HepG2 (cell line): ENCODE results near the gene PTMA. TPM values are rescaled to one million over a fixed set of nuclear protein-coding genes. Genes with fewer than 3 reads are reported as not detected.
A peak's percentile ranks its signal among the peaks of the same experiment; 100 is the strongest.

Experiments
- ATF1 ChIP-seq: IDR thresholded peaks from 2 replicates; pipeline ENCODE4 v1.6.1; 2016; ENCODE audit warnings: mild to moderate bottlenecking, control low read depth
- FOXA1 ChIP-seq, 2 experiments: fragments of 450-650 bp in 1 of 2; sonication (generic) in 1 of 2; formaldehyde crosslinking in 1 of 2; IDR thresholded peaks; 2 replicates each; pipeline versions ENCODE4 v1.4.0 to v1.6.1; 2016 to 2020; ENCODE audit warnings: missing genetic modification reagents in 1 of 2
- GLI4 ChIP-seq: sonication (generic); formaldehyde crosslinking; IDR thresholded peaks from 2 replicates; pipeline ENCODE4 v1.5.1; 2020; ENCODE audit warnings: missing genetic modification reagents, mild to moderate bottlenecking, moderate library complexity, borderline replicate concordance
- HCFC1 ChIP-seq: fragments of 150-350 bp; IDR thresholded peaks from 2 replicates; pipeline ENCODE4 v1.6.1; 2014; ENCODE audit warnings: low read depth, low read length
- HMGXB3 ChIP-seq: sonication (generic); formaldehyde crosslinking; IDR thresholded peaks from 2 replicates; pipeline ENCODE4 v1.4.0; 2020; ENCODE audit warnings: missing genetic modification reagents, borderline replicate concordance
- HNF4G ChIP-seq, 2 experiments: sonication (generic) in 1 of 2; formaldehyde crosslinking in 1 of 2; IDR thresholded peaks; 2 replicates each; pipeline versions ENCODE4 v1.4.0 to v1.6.1; 2011 to 2020; ENCODE audit warnings: borderline replicate concordance in 2 of 2, low read depth in 2 of 2, mild to moderate bottlenecking in 2 of 2, low read length in 1 of 2, missing genetic modification reagents in 1 of 2, moderate library complexity in 1 of 2
- JARID2 ChIP-seq: sonication (generic); formaldehyde crosslinking; IDR thresholded peaks from 2 replicates; pipeline ENCODE4 v1.8.1; 2023; ENCODE audit warnings: missing genetic modification reagents, inconsistent platforms; ENCODE audit not compliant: insufficient replicate concordance
- KLF11 ChIP-seq: IDR thresholded peaks from 2 replicates; pipeline ENCODE4 v1.6.1; 2016; ENCODE audit warnings: missing compliant biosample characterization
- PHF20 ChIP-seq: sonication (generic); formaldehyde crosslinking; IDR thresholded peaks from 2 replicates; pipeline ENCODE4 v1.5.0; 2020; ENCODE audit warnings: mild to moderate bottlenecking, missing genetic modification reagents
- ZBTB38 ChIP-seq: sonication (generic); formaldehyde crosslinking; IDR thresholded peaks from 2 replicates; pipeline ENCODE4 v1.5.1; 2020; ENCODE audit warnings: mild to moderate bottlenecking, missing genetic modification reagents
- ZFP41 ChIP-seq: sonication (generic); formaldehyde crosslinking; IDR thresholded peaks from 2 replicates; pipeline ENCODE4 v1.4.0; 2020; ENCODE audit warnings: mild to moderate bottlenecking, missing genetic modification reagents, borderline replicate concordance
- ZKSCAN5 ChIP-seq: sonication (generic); formaldehyde crosslinking; IDR thresholded peaks from 2 replicates; pipeline ENCODE4 v1.5.1; 2020; ENCODE audit warnings: mild to moderate bottlenecking, missing genetic modification reagents
- ZKSCAN8 ChIP-seq: IDR thresholded peaks from 2 replicates; pipeline ENCODE4 v1.6.1; 2016; ENCODE audit warnings: borderline replicate concordance, missing genetic modification reagents, missing compliant biosample characterization
- ZNF20 ChIP-seq: sonication (generic); formaldehyde crosslinking; IDR thresholded peaks from 2 replicates; pipeline ENCODE4 v1.4.0; 2020; ENCODE audit warnings: mild to moderate bottlenecking, moderate library complexity, missing genetic modification reagents
- ZNF207 ChIP-seq: fragments of 450-650 bp; IDR thresholded peaks from 2 replicates; pipeline ENCODE4 v1.6.1; 2016; ENCODE audit warnings: antibody characterized with exemption, borderline replicate concordance
- ZNF232 ChIP-seq: sonication (generic); formaldehyde crosslinking; IDR thresholded peaks from 2 replicates; pipeline ENCODE4 v1.4.0; 2020; ENCODE audit warnings: missing genetic modification reagents, borderline replicate concordance
- ZNF562 ChIP-seq: sonication (generic); formaldehyde crosslinking; IDR thresholded peaks from 2 replicates; pipeline ENCODE4 v1.8.0; 2022; ENCODE audit warnings: missing genetic modification reagents, borderline replicate concordance
- ZNF782 ChIP-seq: sonication (generic); formaldehyde crosslinking; IDR thresholded peaks from 2 replicates; pipeline ENCODE4 v1.4.0; 2020; ENCODE audit warnings: missing genetic modification reagents, mild to moderate bottlenecking, borderline replicate concordance
- ZNF839 ChIP-seq: sonication (generic); formaldehyde crosslinking; IDR thresholded peaks from 2 replicates; pipeline ENCODE4 v1.4.0; 2020; ENCODE audit warnings: missing genetic modification reagents, mild to moderate bottlenecking, borderline replicate concordance
- ZSCAN21 ChIP-seq: sonication (generic); formaldehyde crosslinking; IDR thresholded peaks from 2 replicates; pipeline ENCODE4 v1.8.0; 2022; ENCODE audit warnings: mild to moderate bottlenecking, missing genetic modification reagents, moderate library complexity, borderline replicate concordance
- ZSCAN9 ChIP-seq: IDR thresholded peaks from 2 replicates; pipeline ENCODE4 v1.6.1; 2016; ENCODE audit warnings: borderline replicate concordance
- polyA plus RNA-seq, 8 experiments: library from polyadenylated mRNA; depleted of rRNA in 3 of 8; stranded (reverse) in 7 of 8; unstranded in 1 of 8; fragments of >200 nt; fragmentation: Illumina TruSeq in 4 of 8; extraction: Trizol in 4 of 8; gene quantifications; 2 replicates each; pipeline versions ENCODE4 v1.2.1 to v1.2.3, GENCODE V29; 2011 to 2016; ENCODE audit warnings: low read depth in 4 of 8, missing spikeins in 1 of 8, mixed read lengths in 1 of 8; ENCODE audit not compliant: insufficient read depth in 1 of 8
- total RNA-seq, 5 experiments: library from RNA; depleted of rRNA; stranded (reverse); fragments of >200 nt; fragmentation: Illumina TruSeq; extraction: Trizol; gene quantifications; 2 replicates each; pipeline ENCODE4 v1.2.3, GENCODE V29; 2016; ENCODE audit warnings: low read depth in 1 of 5
- TF ChIP-seq, protein P1 (sequence below): sonication (generic); IDR thresholded peaks from 2 replicates; pipeline ENCODE4 v1.6.1; 2016; ENCODE audit warnings: low read depth, borderline replicate concordance

The PTMA gene
- total and polyA plus RNA-seq, 2 of the 13 experiments (the other 11 are each of a cell fraction or from before 2014, with no cell fraction given) = 190 to 1,086 TPM

GRCh38 chr2:231666171-231667095 is 41.9 kb upstream of the PTMA start (continued):
- TF ChIP-seq ZSCAN9 (CRISPR knock-in tag) (peak; percentile 45; the same call in 1 of the 2 replicates), ZNF232 (no peak; the same call in 1 of the 2 replicates), JARID2 (CRISPR knock-in tag) (no peak), HNF4G (IDR thresholded peaks at IDR 0.05; ENCODE audit: borderline replicate concordance, low read depth, low read length) (no peak), HNF4G (CRISPR knock-in tag; IDR thresholded peaks at IDR 0.05; ENCODE audit: borderline replicate concordance, low read depth) (0 out of 2 replicates have a peak, but pooled peaks have one; percentile 15), ZNF839 (CRISPR knock-in tag) (0 out of 2 replicates have a peak, but pooled peaks have one; percentile 37), ZNF207 (no peak), PHF20 (CRISPR knock-in tag) (peak; percentile 30; the same call in 1 of the 2 replicates), ZKSCAN8 (CRISPR knock-in tag) (no peak), ZFP41 (CRISPR knock-in tag) (no peak), ZNF20 (CRISPR knock-in tag) (no peak), GLI4 (0 out of 2 replicates have a peak, but pooled peaks have one; percentile 40), ZBTB38 (CRISPR knock-in tag) (no peak; the same call in 1 of the 2 replicates), ZNF782 (no peak; the same call in 1 of the 2 replicates), ZNF562 (no peak), ZSCAN21 (no peak; the same call in 1 of the 2 replicates), HCFC1 (no peak), ZKSCAN5 (no peak), KLF11 (CRISPR knock-in tag) (peak; percentile 71; the same call in 1 of the 2 replicates), HMGXB3 (CRISPR knock-in tag) (peak; percentile 47; the same call in 1 of the 2 replicates), FOXA1 (IDR thresholded peaks at IDR 0.05) (no peak), FOXA1 (CRISPR knock-in tag; IDR thresholded peaks at IDR 0.05) (no peak), ATF1 (no peak)
- TF ChIP-seq, protein P1, sequence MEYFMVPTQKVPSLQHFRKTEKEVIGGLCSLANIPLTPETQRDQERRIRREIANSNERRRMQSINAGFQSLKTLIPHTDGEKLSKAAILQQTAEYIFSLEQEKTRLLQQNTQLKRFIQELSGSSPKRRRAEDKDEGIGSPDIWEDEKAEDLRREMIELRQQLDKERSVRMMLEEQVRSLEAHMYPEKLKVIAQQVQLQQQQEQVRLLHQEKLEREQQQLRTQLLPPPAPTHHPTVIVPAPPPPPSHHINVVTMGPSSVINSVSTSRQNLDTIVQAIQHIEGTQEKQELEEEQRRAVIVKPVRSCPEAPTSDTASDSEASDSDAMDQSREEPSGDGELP = peak; percentile 87; the same call in 1 of the 2 replicates
